Activated T-cell treated with anti-CD3 and anti-CD28 coated beads, Interleukin-2, amount 50 U/mL, for 1 hour (primary cell): ENCODE results near the gene FAM200A.
A peak's percentile ranks its signal among the peaks of the same experiment; 100 is the strongest.

Source experiments
- DNase-seq: peaks from one replicate; pipeline ENCODE4 v3.0.0-alpha.2; 2020

The FAM200A gene

DNA sequence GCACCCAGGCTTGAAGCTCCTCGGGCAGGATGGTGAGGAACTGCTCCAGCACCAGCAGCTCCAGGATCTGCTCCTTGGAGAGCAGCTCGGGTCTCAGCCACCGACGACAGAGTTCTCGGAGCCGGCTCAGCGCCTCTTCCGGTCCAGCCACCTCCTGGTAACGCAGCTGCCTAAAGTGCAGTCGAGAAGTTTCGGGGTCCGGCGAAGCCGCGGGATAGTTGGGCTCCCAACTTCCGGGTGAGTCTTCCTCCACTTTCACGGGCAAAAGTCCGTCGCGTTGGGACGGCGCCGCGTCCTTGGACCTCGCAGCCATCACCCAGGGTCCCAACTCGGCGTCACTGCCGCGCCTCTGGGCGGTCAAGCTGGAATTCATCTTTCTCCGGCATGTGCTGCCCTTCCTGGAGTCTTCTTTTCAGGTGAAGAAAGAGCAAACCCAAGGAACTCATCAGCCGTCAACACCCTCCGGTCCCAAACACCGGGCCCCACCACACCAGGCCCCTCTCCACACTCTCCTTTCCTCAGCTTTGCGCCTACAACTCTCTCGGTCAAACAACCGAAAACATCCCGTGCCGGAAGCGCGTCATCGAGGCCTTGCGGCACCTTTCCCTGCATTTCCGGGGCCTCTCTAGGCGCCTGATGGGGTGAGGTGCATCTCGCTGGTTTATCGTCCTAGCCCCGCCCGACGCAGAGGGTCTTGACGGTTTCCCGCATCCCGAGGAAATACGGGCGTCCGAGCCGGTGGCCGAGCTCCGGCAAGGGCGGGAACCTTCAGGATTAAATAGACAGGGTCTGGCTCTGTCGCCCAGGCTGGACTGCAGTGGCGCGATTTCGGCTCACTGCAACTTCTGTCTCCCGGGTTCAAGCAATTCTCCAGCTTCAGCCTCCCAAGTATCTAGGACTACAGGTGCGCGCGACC is 51.9 kb downstream of the FAM200A start, which contains the start of gene ZNF394:
Gene ZNF394 (minus strand): TSS at position 561 of the 916 bp plus-strand sequence. CDS start 188 bp downstream, at position 373.
- peak; percentile 86 for DNase-seq

DNA sequence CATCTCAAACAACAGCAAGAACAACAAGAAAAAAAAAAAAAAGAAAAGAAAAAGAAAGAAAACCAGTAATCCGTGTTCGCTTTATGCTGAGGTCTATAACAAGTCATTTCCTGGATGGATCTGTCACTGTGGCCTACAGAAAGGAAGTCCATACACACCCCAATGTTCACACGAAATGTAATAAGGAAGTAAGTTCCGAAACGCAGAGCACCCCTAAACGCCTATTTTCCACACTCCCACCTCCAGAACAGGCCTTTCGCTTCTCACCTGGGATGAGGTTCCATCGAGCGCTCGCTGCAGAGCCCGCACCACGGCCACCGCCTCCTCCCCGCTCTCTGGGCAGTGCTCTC is 52.6 kb downstream of the FAM200A start:
- no peak for DNase-seq

DNA sequence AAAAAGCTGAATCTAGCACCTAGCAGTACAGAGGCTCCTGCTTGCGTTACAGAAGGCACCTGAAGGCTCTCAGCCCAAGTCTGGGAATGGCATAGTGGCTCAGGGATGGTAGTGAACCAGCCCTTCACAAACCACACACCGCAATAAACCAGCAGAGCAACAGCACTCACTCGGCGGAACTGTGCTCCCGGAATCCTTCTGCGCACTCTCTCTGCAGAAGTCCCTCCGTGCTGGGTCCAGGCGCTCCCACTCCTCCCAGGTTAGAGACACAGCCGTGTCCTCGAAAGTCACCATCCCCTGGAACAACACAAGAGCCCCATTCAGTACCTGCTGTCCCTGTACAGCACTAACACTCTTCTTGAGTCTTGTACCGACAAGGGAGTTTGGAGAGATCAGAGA is 53.4 kb downstream of the FAM200A start:
- DNase-seq, result no peak

GRCh38 chr7:99497766-99498545 is 54.0 kb downstream of the FAM200A start:
- DNase-seq, result no peak
